Liver (tissue), 9 donors: ENCODE data around the gene SMIM14. TPM values are rescaled to one million over a fixed set of nuclear protein-coding genes. Genes with fewer than 3 reads are reported as not detected.

Experiments used
- DNase-seq: peaks from one replicate; pipeline ENCODE4 v3.0.0-alpha.2; 2017; ENCODE audit warnings: low spot score
- H3K27ac ChIP-seq, 2 donors: one replicate each; pipeline ENCODE4 v1.7.0; 2013; ENCODE audit warnings: inconsistent platforms in 2 of 2, low read length in 2 of 2, control low read depth in 1 of 2, low read depth in 1 of 2, mild to moderate bottlenecking in 1 of 2
- H3K27me3 ChIP-seq, 4 donors: one replicate each; pipeline versions ENCODE4 v1.6.1 to v1.7.0; 2013; ENCODE audit warnings: low read length in 3 of 4, inconsistent platforms in 1 of 4, mild to moderate bottlenecking in 1 of 4, moderate library complexity in 1 of 4; ENCODE audit not compliant: control insufficient read depth in 4 of 4, insufficient read depth in 4 of 4
- H3K36me3 ChIP-seq, 4 donors: one replicate each; pipeline versions ENCODE4 v1.6.1 to v1.7.0; 2013; ENCODE audit warnings: low read length in 3 of 4, mild to moderate bottlenecking in 3 of 4, low read depth in 1 of 4, moderate library complexity in 1 of 4; ENCODE audit not compliant: control insufficient read depth in 4 of 4, insufficient read depth in 3 of 4
- H3K4me1 ChIP-seq, 4 donors: one replicate each; pipeline versions ENCODE4 v1.6.1 to v1.7.0; 2013; ENCODE audit warnings: low read length in 3 of 4, mild to moderate bottlenecking in 3 of 4, moderate library complexity in 1 of 4; ENCODE audit not compliant: control insufficient read depth in 4 of 4, insufficient read depth in 4 of 4
- H3K4me3 ChIP-seq, 3 donors: one replicate each; pipeline versions ENCODE4 v1.6.1 to v1.7.0; 2013; ENCODE audit warnings: low read length in 3 of 3, control low read depth in 1 of 3, low read depth in 1 of 3, mild to moderate bottlenecking in 1 of 3
- H3K9ac ChIP-seq, 2 donors: one replicate each; pipeline ENCODE4 v1.7.0; 2013; ENCODE audit warnings: low read length in 2 of 2, mild to moderate bottlenecking in 2 of 2, moderate library complexity in 2 of 2, control low read depth in 1 of 2, low read depth in 1 of 2
- H3K9me3 ChIP-seq, 4 donors: one replicate each; pipeline versions ENCODE4 v1.6.1 to v1.7.0; 2013; ENCODE audit warnings: low read length in 3 of 4; ENCODE audit not compliant: control insufficient read depth in 4 of 4
- EGR1 ChIP-seq, 2 donors: IDR thresholded peaks; 2 replicates each; pipeline ENCODE4 v1.6.1; 2016 to 2018; ENCODE audit warnings: antibody characterized with exemption in 2 of 2, low read depth in 2 of 2
- FOXA1 ChIP-seq: IDR thresholded peaks from 2 replicates; pipeline ENCODE4 v1.6.1; 2016; ENCODE audit warnings: antibody characterized with exemption
- GABPA ChIP-seq, 2 donors: IDR thresholded peaks in 1 of 2; conservative IDR thresholded peaks in 1 of 2; 2 replicates each; pipeline ENCODE4 v1.6.1; 2016; ENCODE audit warnings: antibody characterized with exemption in 2 of 2, mild to moderate bottlenecking in 1 of 2, moderate library complexity in 1 of 2
- HNF4A ChIP-seq, 2 donors: conservative IDR thresholded peaks; 2 replicates each; pipeline ENCODE4 v1.6.1; 2016; ENCODE audit warnings: antibody characterized with exemption in 2 of 2, mild to moderate bottlenecking in 2 of 2
- HNF4G ChIP-seq: IDR thresholded peaks from 2 replicates; pipeline ENCODE4 v1.6.1; 2016; ENCODE audit warnings: antibody characterized with exemption
- JUND ChIP-seq, 2 donors: IDR thresholded peaks; 2 replicates each; pipeline ENCODE4 v1.6.1; 2016; ENCODE audit warnings: antibody characterized with exemption in 2 of 2
- NR2F2 ChIP-seq: IDR thresholded peaks from 2 replicates; pipeline ENCODE4 v1.6.1; 2016; ENCODE audit warnings: antibody characterized with exemption
- RAD21 ChIP-seq, 2 donors: IDR thresholded peaks; 2 replicates each; pipeline ENCODE4 v1.6.1; 2016; ENCODE audit warnings: antibody characterized with exemption in 2 of 2, mild to moderate bottlenecking in 2 of 2
- RXRA ChIP-seq, 2 donors: IDR thresholded peaks; 2 replicates each; pipeline ENCODE4 v1.6.1; 2017 to 2018; ENCODE audit warnings: antibody characterized with exemption in 2 of 2, mild to moderate bottlenecking in 1 of 2
- SP1 ChIP-seq: IDR thresholded peaks from 2 replicates; pipeline ENCODE4 v1.6.1; 2018; ENCODE audit warnings: antibody characterized with exemption, mild to moderate bottlenecking
- TAF1 ChIP-seq: conservative IDR thresholded peaks from 2 replicates; pipeline ENCODE4 v1.6.1; 2016; ENCODE audit warnings: antibody characterized with exemption, mild to moderate bottlenecking
- YY1 ChIP-seq: IDR thresholded peaks from 2 replicates; pipeline ENCODE4 v1.6.1; 2016; ENCODE audit warnings: antibody characterized with exemption, mild to moderate bottlenecking
- WGBS: extraction: QIAGEN DNeasy Blood & Tissue Kit; methylation state at CpG from one replicate; pipeline ENCODE4 v1.1.7; 2013; 5-methylcytosine and 5-hydroxymethylcytosine counted together
- polyA plus RNA-seq, 2 donors: library from polyadenylated mRNA; stranded (reverse) in 1 of 2; unstranded in 1 of 2; fragments of 200-250 nt in 1 of 2; fragments of >200 nt in 1 of 2; fragmentation: Nextera tagmentation in 1 of 2; extraction: Ambion mirVana in 1 of 2; gene quantifications; one replicate each; pipeline versions ENCODE4 v1.2.1 to v1.2.3, GENCODE V29; 2013 to 2015
- total RNA-seq, 2 donors: library from RNA; depleted of rRNA; stranded (reverse); fragments of >200 nt; gene quantifications; one replicate each; pipeline ENCODE4 v1.2.3, GENCODE V29; 2014
- TF ChIP-seq, protein P1 (sequence below): IDR thresholded peaks from 2 replicates; pipeline ENCODE4 v1.6.1; 2016; ENCODE audit warnings: antibody characterized with exemption
- TF ChIP-seq, protein P2 (sequence below): fragments of 150-350 bp; IDR thresholded peaks from 2 replicates; pipeline ENCODE4 v1.5.1; 2017; ENCODE audit warnings: improper control_type of control experiment, low read depth, low read length; ENCODE audit not compliant: missing input control
- TF ChIP-seq, protein P3 (sequence below): IDR thresholded peaks from 2 replicates; pipeline ENCODE4 v1.6.1; 2016; ENCODE audit warnings: antibody characterized with exemption
- TF ChIP-seq, protein P4 (sequence below): IDR thresholded peaks from 2 replicates; pipeline ENCODE4 v1.6.1; 2016; ENCODE audit warnings: antibody characterized with exemption
- donor health status: healthy.
- donor health status: healthy.
- donor health status: healthy.
- donor health status: healthy.
- donor health status: healthy.

SMIM14 gene
- total and polyA plus RNA-seq, 4 donors, result 21.1 to 311 (median 91.6) TPM

DNA sequence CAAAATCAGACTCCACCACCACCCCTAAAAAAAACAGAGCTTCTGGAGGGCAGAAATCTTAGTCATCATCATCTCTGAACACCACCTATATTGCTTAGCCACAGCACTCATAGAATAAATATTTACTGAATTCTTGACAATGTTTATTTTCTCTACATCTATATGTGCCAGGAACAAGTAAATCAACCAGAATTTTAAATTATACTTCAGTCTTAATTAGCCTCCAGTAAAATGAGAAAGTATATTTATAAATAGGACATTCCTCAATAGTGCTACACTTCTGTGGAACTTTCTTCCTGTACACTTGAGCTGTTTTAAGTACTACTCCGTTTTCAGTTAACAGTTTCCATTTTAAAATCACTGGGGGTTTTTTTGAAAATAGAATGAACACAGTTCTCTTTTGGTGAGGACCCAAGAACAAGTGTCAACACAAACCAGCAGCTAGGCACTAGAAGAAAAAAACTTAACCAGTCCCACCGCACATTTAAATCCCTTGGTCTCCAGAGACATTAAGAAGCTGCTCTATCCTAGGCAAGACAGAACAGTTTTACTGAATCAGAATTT, 25.5 kb downstream of the SMIM14 start:
- WGBS, result 61% methylated on average over 2 of the region's 2 CpGs
- no peak for DNase-seq
- Histone ChIP-seq H3K9me3 (no peaks in the 10 kb centered on the region), H3K4me1 (peaks cover 0 to 5% (median 2%) of the 10 kb centered on the region in 4 donors), H3K9ac (no peak overlapping the region), H3K4me3 (no peak overlapping the region), H3K27me3 (no peaks in the 10 kb centered on the region), H3K27ac (peak overlapping the region in 1 of 2 donors; percentile 33), H3K36me3 (peaks cover 2 to 21% (median 4%) of the 10 kb centered on the region in 4 donors)
- TF ChIP-seq SP1 (no peak), FOXA1 (no peak), HNF4G (no peak), GABPA (IDR thresholded peaks at IDR 0.05 in 1 of 2, conservative IDR thresholded peaks at IDR 0.05 in 1 of 2) (no peak)
- TF ChIP-seq, protein P1, sequence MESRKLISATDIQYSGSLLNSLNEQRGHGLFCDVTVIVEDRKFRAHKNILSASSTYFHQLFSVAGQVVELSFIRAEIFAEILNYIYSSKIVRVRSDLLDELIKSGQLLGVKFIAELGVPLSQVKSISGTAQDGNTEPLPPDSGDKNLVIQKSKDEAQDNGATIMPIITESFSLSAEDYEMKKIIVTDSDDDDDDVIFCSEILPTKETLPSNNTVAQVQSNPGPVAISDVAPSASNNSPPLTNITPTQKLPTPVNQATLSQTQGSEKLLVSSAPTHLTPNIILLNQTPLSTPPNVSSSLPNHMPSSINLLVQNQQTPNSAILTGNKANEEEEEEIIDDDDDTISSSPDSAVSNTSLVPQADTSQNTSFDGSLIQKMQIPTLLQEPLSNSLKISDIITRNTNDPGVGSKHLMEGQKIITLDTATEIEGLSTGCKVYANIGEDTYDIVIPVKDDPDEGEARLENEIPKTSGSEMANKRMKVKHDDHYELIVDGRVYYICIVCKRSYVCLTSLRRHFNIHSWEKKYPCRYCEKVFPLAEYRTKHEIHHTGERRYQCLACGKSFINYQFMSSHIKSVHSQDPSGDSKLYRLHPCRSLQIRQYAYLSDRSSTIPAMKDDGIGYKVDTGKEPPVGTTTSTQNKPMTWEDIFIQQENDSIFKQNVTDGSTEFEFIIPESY, result no peak
- TF ChIP-seq, protein P2, sequence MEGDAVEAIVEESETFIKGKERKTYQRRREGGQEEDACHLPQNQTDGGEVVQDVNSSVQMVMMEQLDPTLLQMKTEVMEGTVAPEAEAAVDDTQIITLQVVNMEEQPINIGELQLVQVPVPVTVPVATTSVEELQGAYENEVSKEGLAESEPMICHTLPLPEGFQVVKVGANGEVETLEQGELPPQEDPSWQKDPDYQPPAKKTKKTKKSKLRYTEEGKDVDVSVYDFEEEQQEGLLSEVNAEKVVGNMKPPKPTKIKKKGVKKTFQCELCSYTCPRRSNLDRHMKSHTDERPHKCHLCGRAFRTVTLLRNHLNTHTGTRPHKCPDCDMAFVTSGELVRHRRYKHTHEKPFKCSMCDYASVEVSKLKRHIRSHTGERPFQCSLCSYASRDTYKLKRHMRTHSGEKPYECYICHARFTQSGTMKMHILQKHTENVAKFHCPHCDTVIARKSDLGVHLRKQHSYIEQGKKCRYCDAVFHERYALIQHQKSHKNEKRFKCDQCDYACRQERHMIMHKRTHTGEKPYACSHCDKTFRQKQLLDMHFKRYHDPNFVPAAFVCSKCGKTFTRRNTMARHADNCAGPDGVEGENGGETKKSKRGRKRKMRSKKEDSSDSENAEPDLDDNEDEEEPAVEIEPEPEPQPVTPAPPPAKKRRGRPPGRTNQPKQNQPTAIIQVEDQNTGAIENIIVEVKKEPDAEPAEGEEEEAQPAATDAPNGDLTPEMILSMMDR, result no peak

DNA sequence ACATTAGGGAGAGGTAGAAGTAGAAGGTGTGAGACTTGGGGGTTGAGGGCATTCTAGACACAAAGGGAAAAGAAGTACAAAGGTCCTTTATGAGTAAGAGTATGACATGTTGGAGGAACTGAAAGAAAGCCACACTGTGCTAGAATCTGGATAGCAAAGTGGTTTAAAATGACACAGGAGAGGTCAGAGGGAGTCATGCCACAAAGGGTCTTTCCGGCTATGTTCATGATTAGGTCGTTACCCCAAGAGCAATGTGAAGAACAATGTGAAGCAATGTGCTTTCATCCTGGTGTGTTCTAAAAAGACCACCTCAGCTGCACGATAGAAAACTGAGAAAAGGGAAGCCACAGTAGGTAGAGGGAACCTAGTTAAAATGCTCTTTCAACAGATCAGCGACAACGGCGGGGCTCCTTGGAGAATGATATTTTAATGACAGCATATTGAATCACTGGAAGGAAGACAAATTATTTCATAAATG, 29.2 kb downstream of the SMIM14 start:
- DNase-seq, result no peak
- 84% methylated on average over 6 of the region's 6 CpGs for WGBS
- Histone ChIP-seq H3K36me3 (peaks cover 5 to 24% (median 9%) of the 10 kb centered on the region in 4 donors), H3K9ac (no peak overlapping the region), H3K4me3 (no peak overlapping the region), H3K27ac (no peak overlapping the region), H3K27me3 (no peaks in the 10 kb centered on the region), H3K4me1 (peaks cover 0 to 3% (median 0%) of the 10 kb centered on the region in 4 donors), H3K9me3 (no peaks in the 10 kb centered on the region)
- no peak for TF ChIP-seq RXRA (IDR thresholded peaks at IDR 0.05)
- TF ChIP-seq HNF4G, result no peak
- no peak for TF ChIP-seq EGR1 (IDR thresholded peaks at IDR 0.05; ENCODE audit: low read depth in 2 of 2)
- TF ChIP-seq TAF1, result no peak
- no peak for TF ChIP-seq RAD21 (IDR thresholded peaks at IDR 0.05)
- no peak for TF ChIP-seq GABPA (IDR thresholded peaks at IDR 0.05 in 1 of 2, conservative IDR thresholded peaks at IDR 0.05 in 1 of 2)
- TF ChIP-seq, protein P3, sequence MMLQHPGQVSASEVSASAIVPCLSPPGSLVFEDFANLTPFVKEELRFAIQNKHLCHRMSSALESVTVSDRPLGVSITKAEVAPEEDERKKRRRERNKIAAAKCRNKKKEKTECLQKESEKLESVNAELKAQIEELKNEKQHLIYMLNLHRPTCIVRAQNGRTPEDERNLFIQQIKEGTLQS, result no peak

DNA sequence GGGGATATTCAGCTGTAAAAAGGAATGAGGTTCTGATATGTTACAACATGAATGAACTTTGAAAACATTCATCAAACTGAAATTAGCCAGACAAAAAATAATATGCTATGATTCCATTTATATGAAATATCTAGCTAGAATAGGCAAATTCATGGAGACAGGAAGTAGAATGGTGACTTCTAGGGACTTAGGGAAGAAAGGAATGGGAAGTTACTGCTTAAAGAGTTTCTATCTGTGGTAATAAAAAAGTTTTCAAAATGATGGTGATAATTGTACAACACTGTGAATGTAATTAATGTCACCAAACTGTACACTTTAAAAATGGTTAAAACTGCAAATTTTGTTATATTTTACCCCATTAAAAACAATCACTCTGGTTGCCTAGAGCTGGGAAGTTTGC, 30.2 kb downstream of the SMIM14 start:
- Histone ChIP-seq H3K9me3 (no peaks in the 10 kb centered on the region), H3K9ac (no peak overlapping the region), H3K27me3 (no peaks in the 10 kb centered on the region), H3K27ac (no peak overlapping the region), H3K4me3 (no peak overlapping the region), H3K36me3 (peaks cover 9 to 30% (median 16%) of the 10 kb centered on the region in 4 donors), H3K4me1 (peaks cover 0 to 3% (median 0%) of the 10 kb centered on the region in 4 donors)
- DNase-seq, result no peak
- TF ChIP-seq, protein P2, result no peak
- TF ChIP-seq SP1 (no peak), FOXA1 (no peak), HNF4A (conservative IDR thresholded peaks at IDR 0.05) (no peak), TAF1 (no peak), RAD21 (IDR thresholded peaks at IDR 0.05) (no peak), HNF4G (no peak), RXRA (IDR thresholded peaks at IDR 0.05) (no peak), JUND (IDR thresholded peaks at IDR 0.05) (no peak), YY1 (no peak), EGR1 (IDR thresholded peaks at IDR 0.05; ENCODE audit: low read depth in 2 of 2) (no peak), GABPA (IDR thresholded peaks at IDR 0.05 in 1 of 2, conservative IDR thresholded peaks at IDR 0.05 in 1 of 2) (no peak), NR2F2 (no peak)
- TF ChIP-seq, protein P3, result no peak
- TF ChIP-seq, protein P4, sequence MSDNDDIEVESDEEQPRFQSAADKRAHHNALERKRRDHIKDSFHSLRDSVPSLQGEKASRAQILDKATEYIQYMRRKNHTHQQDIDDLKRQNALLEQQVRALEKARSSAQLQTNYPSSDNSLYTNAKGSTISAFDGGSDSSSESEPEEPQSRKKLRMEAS, result no peak
- TF ChIP-seq, protein P1, result no peak
